ENCODE data around the gene ATP9A. TPM values are rescaled to one million over a fixed set of nuclear protein-coding genes. Genes with fewer than 3 reads are reported as not detected.
"Not testable (repeated sequence)": the region's sequence is repeated elsewhere in the genome, so short reads cannot be mapped to it uniquely, and the experiment has no call there.

The ATP9A gene
- total and polyA plus RNA-seq, 3 donors from 2014 or later, result 46.4 to 128 (median 89.3) TPM

GRCh38 chr20:51661609-51662178 lies 106.5 kb downstream of the ATP9A start:
- no peak for TF ChIP-seq POLR2A (IDR thresholded peaks at IDR 0.05)
- TF ChIP-seq CTCF (IDR thresholded peaks at IDR 0.05), result no peak
- Histone ChIP-seq H3K36me3 (ENCODE audit: low read depth, missing control alignments) (no peaks in the 10 kb centered on the region), H3K9me3 (no peaks in the 10 kb centered on the region), H3K27ac (no peak overlapping the region), H3K4me3 (no peak overlapping the region), H3K27me3 (no peaks in the 10 kb centered on the region), H3K4me1 (no peaks in the 10 kb centered on the region)
- intact Hi-C loops (cut with DNase I; ENCODE audit: low total_unique reads), result no loop called here
- WGBS, 2 donors, result 70 to 99% methylated on average over 3 of the region's 3 CpGs
- no peak for DNase-seq

GRCh38 chr20:51660672-51661608 lies 107.2 kb downstream of the ATP9A start:
- H3K27ac ChIP-seq, result no peak overlapping the region

GRCh38 chr20:51659491-51660050 lies 108.6 kb downstream of the ATP9A start:
- no peaks in the 10 kb centered on the region for H3K4me1 ChIP-seq
- 82 to 91% methylated on average over 8 of the region's 8 CpGs for WGBS, 2 donors
- no peak for DNase-seq
- no peak for TF ChIP-seq CTCF (IDR thresholded peaks at IDR 0.05)
- TF ChIP-seq POLR2A (IDR thresholded peaks at IDR 0.05), result no peak
- H3K27ac ChIP-seq, result no peak overlapping the region
- intact Hi-C loops (cut with DNase I; ENCODE audit: low total_unique reads), result no loop called here
- H3K4me3 ChIP-seq, result no peak overlapping the region
- H3K36me3 ChIP-seq (ENCODE audit: low read depth, missing control alignments), result no peaks in the 10 kb centered on the region
- H3K9me3 ChIP-seq, result no peaks in the 10 kb centered on the region
- no peaks in the 10 kb centered on the region for H3K27me3 ChIP-seq

More at GRCh38 chr20:51660672-51661608, 107.2 kb downstream of the ATP9A start:
- intact Hi-C loops (cut with DNase I; ENCODE audit: low total_unique reads), result no loop called here
- WGBS, 2 donors, result 86 to 91% methylated on average over 7 of the region's 7 CpGs
- Histone ChIP-seq H3K9me3 (no peaks in the 10 kb centered on the region), H3K27me3 (no peaks in the 10 kb centered on the region), H3K36me3 (ENCODE audit: low read depth, missing control alignments) (no peaks in the 10 kb centered on the region), H3K4me3 (no peak overlapping the region), H3K4me1 (no peaks in the 10 kb centered on the region)
- TF ChIP-seq CTCF (IDR thresholded peaks at IDR 0.05) (no peak), POLR2A (IDR thresholded peaks at IDR 0.05) (no peak)
- DNase-seq, result no peak

- 93 to 94% methylated on average over 19 to 21 of the region's 21 CpGs for WGBS, 2 donors
- H3K36me3 ChIP-seq (ENCODE audit: low read depth, missing control alignments), result no peaks in the 10 kb centered on the region
- intact Hi-C loops (cut with DNase I; ENCODE audit: low total_unique reads), result no loop called here
These were observed 111.4 kb downstream of the ATP9A start for GRCh38 chr20:51656726-51657260.

GRCh38 chr20:51656089-51656488 lies 112.1 kb downstream of the ATP9A start:
- H3K4me3 ChIP-seq; H3K9me3 ChIP-seq; intact Hi-C loops (cut with DNase I; ENCODE audit: low total_unique reads); DNase-seq; H3K27ac ChIP-seq; H3K4me1 ChIP-seq; H3K36me3 ChIP-seq (ENCODE audit: low read depth, missing control alignments); H3K27me3 ChIP-seq: not testable (repeated sequence)
- 88 to 89% methylated on average over 5 of the region's 5 CpGs for WGBS, 2 donors

More at GRCh38 chr20:51656726-51657260, 111.4 kb downstream of the ATP9A start:
- Histone ChIP-seq H3K4me1 (no peaks in the 10 kb centered on the region), H3K4me3 (no peak overlapping the region), H3K27me3 (no peaks in the 10 kb centered on the region), H3K9me3 (no peaks in the 10 kb centered on the region), H3K27ac (no peak overlapping the region)
- TF ChIP-seq POLR2A (IDR thresholded peaks at IDR 0.05) (no peak), CTCF (IDR thresholded peaks at IDR 0.05) (no peak)
- DNase-seq, result no peak

All from testis (tissue), 3 donors.